ENCODE measurements around the gene NR2C2AP.
"Not testable (repeated sequence)": the region's sequence is repeated elsewhere in the genome, so short reads cannot be mapped to it uniquely, and the experiment has no call there.

NR2C2AP gene

DNA sequence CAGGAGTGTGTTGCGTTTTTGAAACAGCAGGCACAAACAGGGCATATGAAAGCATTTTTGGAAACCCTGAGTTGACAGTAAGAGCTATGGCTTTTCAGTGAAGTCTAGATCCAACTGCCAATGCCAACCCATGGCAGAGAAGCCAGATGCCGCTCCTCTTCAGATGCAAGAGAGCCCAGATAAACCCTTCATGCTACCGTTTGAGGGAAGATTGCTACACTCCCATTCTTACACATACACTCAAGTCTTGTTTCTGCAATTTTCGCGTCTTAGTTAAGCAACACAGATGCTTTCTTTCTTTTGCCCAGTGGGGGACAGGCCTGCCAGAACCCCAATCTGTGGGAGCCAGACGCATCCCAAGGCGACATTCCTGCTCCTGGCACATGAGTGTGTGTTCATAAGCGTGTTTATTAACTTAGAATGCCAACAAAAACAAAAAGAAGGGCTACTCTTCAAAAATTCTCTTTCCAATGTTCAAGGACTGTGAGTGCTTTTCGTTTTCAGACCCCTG, 21.7 kb downstream of the NR2C2AP start:
- no peak overlapping the region for H2AFZ ChIP-seq (ENCODE audit: low read length)
- H3K4me2 ChIP-seq (ENCODE audit: low read depth, low read length): no peak overlapping the region
- no peaks in the 10 kb centered on the region for H3F3A ChIP-seq (ENCODE audit: insufficient read depth, low read length)
- H3K27ac ChIP-seq (ENCODE audit: low read length): no peak overlapping the region
- H3K79me2 ChIP-seq (ENCODE audit: low read length): peaks cover 4% of the 10 kb centered on the region
- no peak for TF ChIP-seq EZH2phosphoT487 (IDR thresholded peaks at IDR 0.05; ENCODE audit: low read length)
- TF ChIP-seq, protein P1, sequence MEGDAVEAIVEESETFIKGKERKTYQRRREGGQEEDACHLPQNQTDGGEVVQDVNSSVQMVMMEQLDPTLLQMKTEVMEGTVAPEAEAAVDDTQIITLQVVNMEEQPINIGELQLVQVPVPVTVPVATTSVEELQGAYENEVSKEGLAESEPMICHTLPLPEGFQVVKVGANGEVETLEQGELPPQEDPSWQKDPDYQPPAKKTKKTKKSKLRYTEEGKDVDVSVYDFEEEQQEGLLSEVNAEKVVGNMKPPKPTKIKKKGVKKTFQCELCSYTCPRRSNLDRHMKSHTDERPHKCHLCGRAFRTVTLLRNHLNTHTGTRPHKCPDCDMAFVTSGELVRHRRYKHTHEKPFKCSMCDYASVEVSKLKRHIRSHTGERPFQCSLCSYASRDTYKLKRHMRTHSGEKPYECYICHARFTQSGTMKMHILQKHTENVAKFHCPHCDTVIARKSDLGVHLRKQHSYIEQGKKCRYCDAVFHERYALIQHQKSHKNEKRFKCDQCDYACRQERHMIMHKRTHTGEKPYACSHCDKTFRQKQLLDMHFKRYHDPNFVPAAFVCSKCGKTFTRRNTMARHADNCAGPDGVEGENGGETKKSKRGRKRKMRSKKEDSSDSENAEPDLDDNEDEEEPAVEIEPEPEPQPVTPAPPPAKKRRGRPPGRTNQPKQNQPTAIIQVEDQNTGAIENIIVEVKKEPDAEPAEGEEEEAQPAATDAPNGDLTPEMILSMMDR (IDR thresholded peaks at IDR 0.05; ENCODE audit: low read length): no peak
- no peak for TF ChIP-seq EZH2 (optimal IDR thresholded peaks at IDR 0.05; ENCODE audit: low read depth, low read length)
- no peaks in the 10 kb centered on the region for H3K36me3 ChIP-seq (replicated peaks; ENCODE audit: insufficient read depth, low read length)
- no peak overlapping the region for H3K4me3 ChIP-seq (ENCODE audit: low read length)
- no peak overlapping the region for H3K9ac ChIP-seq (ENCODE audit: low read length)
- no peaks in the 10 kb centered on the region for H4K20me1 ChIP-seq (ENCODE audit: insufficient read depth, low read length)
- no peak for DNase-seq
- no peaks in the 10 kb centered on the region for H3K9me3 ChIP-seq (replicated peaks; ENCODE audit: insufficient read depth, low read length)
- no peaks in the 10 kb centered on the region for H3K27me3 ChIP-seq (replicated peaks; ENCODE audit: insufficient read depth, low read length)
- H3K9me2 ChIP-seq (replicated peaks; ENCODE audit: insufficient read depth, low read length): no peaks in the 10 kb centered on the region
- no peaks in the 10 kb centered on the region for H3K4me1 ChIP-seq (ENCODE audit: low read length)

DNA sequence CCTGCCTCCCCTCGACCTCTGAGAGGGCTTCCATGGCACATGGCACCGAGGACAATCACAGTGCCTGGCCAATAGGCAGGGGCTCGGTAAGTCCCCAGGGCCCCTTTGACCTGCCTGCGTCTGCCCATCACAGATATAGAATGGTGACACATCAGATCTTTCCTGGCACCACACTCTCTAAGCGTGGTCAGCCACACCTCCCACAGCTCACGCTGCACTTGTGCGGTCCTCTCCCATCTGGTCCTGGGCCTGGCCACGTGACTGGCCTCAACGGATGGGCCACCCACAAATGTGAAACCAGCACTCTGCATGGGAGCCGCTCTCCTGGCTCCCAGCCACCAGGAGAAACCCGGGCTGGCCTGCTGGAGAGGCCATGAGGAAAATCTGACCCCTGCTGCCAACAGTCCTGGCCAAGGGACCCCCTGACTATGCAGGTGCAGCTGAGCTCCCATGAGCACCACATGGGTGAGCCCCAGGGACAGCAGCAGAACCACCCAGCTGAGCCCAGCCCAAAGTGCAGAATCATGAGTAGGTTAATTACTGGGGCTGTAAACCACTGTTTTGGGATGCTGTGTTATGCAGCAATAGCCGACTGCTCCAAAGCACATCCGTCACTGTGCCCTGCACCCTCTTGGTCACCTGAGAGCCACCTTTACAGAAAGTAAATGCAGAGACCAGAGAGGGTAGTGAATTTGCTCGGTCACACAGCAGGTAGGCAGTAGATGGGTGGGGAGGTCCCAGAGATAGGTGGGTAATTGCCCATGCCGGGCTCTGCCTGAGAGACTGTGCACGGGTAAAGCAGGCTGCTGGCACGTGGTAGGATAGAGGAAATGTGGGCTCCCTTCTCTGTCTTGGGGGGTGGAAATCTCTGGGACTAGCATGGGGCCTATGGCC, 23.4 kb downstream of the NR2C2AP start:
- no peaks in the 10 kb centered on the region for H4K20me1 ChIP-seq (ENCODE audit: insufficient read depth, low read length)
- H3K9me3 ChIP-seq (replicated peaks; ENCODE audit: insufficient read depth, low read length): no peaks in the 10 kb centered on the region
- H2AFZ ChIP-seq (ENCODE audit: low read length): no peak overlapping the region
- no peaks in the 10 kb centered on the region for H3K27me3 ChIP-seq (replicated peaks; ENCODE audit: insufficient read depth, low read length)
- no peak overlapping the region for H3K9ac ChIP-seq (ENCODE audit: low read length)
- no peak overlapping the region for H3K4me3 ChIP-seq (ENCODE audit: low read length)
- H3K36me3 ChIP-seq (replicated peaks; ENCODE audit: insufficient read depth, low read length): no peaks in the 10 kb centered on the region
- peaks cover under 1% of the 10 kb centered on the region; the same call in 1 of the 2 replicates for H3K79me2 ChIP-seq (ENCODE audit: low read length)
- DNase-seq: no peak
- no peaks in the 10 kb centered on the region for H3K9me2 ChIP-seq (replicated peaks; ENCODE audit: insufficient read depth, low read length)
- H3K4me1 ChIP-seq (ENCODE audit: low read length): no peaks in the 10 kb centered on the region
- TF ChIP-seq EZH2 (optimal IDR thresholded peaks at IDR 0.05; ENCODE audit: low read depth, low read length): no peak
- TF ChIP-seq EZH2phosphoT487 (IDR thresholded peaks at IDR 0.05; ENCODE audit: low read length): no peak
- TF ChIP-seq, protein P1 (IDR thresholded peaks at IDR 0.05; ENCODE audit: low read length): no peak
- H3K27ac ChIP-seq (ENCODE audit: low read length): no peak overlapping the region
- H3F3A ChIP-seq (ENCODE audit: insufficient read depth, low read length): no peaks in the 10 kb centered on the region; the same call in 1 of the 2 replicates
- no peak overlapping the region for H3K4me2 ChIP-seq (ENCODE audit: low read depth, low read length)

DNA sequence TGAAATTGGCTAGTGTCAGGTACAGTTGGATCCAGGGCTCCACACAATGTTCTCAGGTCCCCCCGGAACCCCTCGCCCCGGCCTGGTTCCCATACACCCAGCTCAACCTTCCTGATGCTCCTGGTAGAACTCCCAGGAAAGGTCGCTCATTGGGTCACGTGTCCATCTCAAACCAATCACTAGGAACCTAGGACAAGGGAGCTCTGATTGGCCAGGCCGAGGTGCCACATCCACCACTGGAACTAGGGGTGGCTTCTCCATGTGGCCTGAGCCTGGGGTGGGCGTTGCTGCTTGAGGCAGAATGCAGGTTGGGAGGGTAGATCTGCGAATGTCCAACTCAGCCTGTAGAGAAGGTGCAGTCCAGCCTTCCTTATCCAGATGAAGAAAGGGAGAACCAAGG, 26.3 kb downstream of the NR2C2AP start:
- H3F3A ChIP-seq (ENCODE audit: insufficient read depth, low read length): no peaks in the 10 kb centered on the region; the same call in 1 of the 2 replicates
- no peak overlapping the region for H3K4me3 ChIP-seq (ENCODE audit: low read length)
- no peak overlapping the region for H3K4me2 ChIP-seq (ENCODE audit: low read depth, low read length)
- H4K20me1 ChIP-seq (ENCODE audit: insufficient read depth, low read length): no peaks in the 10 kb centered on the region
- H3K9ac ChIP-seq (ENCODE audit: low read length): no peak overlapping the region
- H3K79me2 ChIP-seq (ENCODE audit: low read length): no peaks in the 10 kb centered on the region
- TF ChIP-seq EZH2 (optimal IDR thresholded peaks at IDR 0.05; ENCODE audit: low read depth, low read length): no peak
- TF ChIP-seq, protein P1 (IDR thresholded peaks at IDR 0.05; ENCODE audit: low read length): no peak
- no peak for TF ChIP-seq EZH2phosphoT487 (IDR thresholded peaks at IDR 0.05; ENCODE audit: low read length)
- no peaks in the 10 kb centered on the region for H3K9me2 ChIP-seq (replicated peaks; ENCODE audit: insufficient read depth, low read length)
- no peaks in the 10 kb centered on the region for H3K9me3 ChIP-seq (replicated peaks; ENCODE audit: insufficient read depth, low read length)
- no peak overlapping the region for H2AFZ ChIP-seq (ENCODE audit: low read length)
- no peaks in the 10 kb centered on the region for H3K4me1 ChIP-seq (ENCODE audit: low read length)
- no peak for DNase-seq
- H3K27me3 ChIP-seq (replicated peaks; ENCODE audit: insufficient read depth, low read length): no peaks in the 10 kb centered on the region
- H3K36me3 ChIP-seq (replicated peaks; ENCODE audit: insufficient read depth, low read length): no peaks in the 10 kb centered on the region
- no peak overlapping the region for H3K27ac ChIP-seq (ENCODE audit: low read length)

DNA sequence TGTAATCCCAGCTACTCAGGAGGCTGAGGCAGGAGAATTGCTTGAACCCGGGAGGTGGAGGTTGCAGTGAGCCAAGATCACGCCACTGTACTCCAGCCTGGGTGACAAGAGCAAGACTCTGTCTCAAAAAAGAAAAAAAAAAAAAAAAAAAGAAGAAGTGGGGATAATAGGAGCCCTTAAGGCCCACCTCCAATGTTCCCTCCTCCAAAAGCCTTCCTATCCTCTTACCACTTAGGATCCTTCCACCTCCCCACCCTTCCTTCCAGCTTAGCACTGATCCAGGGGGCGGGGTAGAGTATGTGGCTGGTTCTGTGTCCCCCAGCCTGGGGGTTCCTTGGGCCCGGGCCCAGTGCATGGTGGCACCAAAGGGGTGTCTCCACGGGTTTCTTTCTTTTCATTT, 30.0 kb downstream of the NR2C2AP start:
- H3K27ac ChIP-seq (ENCODE audit: low read length); H3K27me3 ChIP-seq (replicated peaks; ENCODE audit: insufficient read depth, low read length); H3K9me2 ChIP-seq (replicated peaks; ENCODE audit: insufficient read depth, low read length); H3K36me3 ChIP-seq (replicated peaks; ENCODE audit: insufficient read depth, low read length); H3K4me3 ChIP-seq (ENCODE audit: low read length); H3K4me1 ChIP-seq (ENCODE audit: low read length); H3F3A ChIP-seq (ENCODE audit: insufficient read depth, low read length); H3K9ac ChIP-seq (ENCODE audit: low read length); H3K9me3 ChIP-seq (replicated peaks; ENCODE audit: insufficient read depth, low read length); H3K4me2 ChIP-seq (ENCODE audit: low read depth, low read length); H4K20me1 ChIP-seq (ENCODE audit: insufficient read depth, low read length); H2AFZ ChIP-seq (ENCODE audit: low read length); H3K79me2 ChIP-seq (ENCODE audit: low read length); DNase-seq: not testable (repeated sequence)

Data from MM.1S (cell line).